Upper lobe of left lung (tissue), 4 donors: ENCODE results near the gene COL6A2.

Experiments used
- CTCF ChIP-seq, 6 experiments: fragments of 450-650 bp in 4 of 6; fragments of 200-600 bp in 2 of 6; sonication (generic) in 2 of 6; IDR thresholded peaks; one replicate each; pipeline ENCODE4 v1.5.1; 2016 to 2019; ENCODE audit warnings: antibody characterized with exemption in 6 of 6
- EP300 ChIP-seq, 4 donors: sonication (generic); formaldehyde crosslinking; IDR thresholded peaks; one replicate each; pipeline ENCODE4 v1.5.1; 2017; ENCODE audit warnings: antibody characterized with exemption in 4 of 4, control low read depth in 2 of 4
- POLR2A ChIP-seq, 4 donors: fragments of 450-650 bp; IDR thresholded peaks; one replicate each; pipeline ENCODE4 v1.5.1; 2016 to 2017; ENCODE audit warnings: antibody characterized with exemption in 4 of 4, mild to moderate bottlenecking in 2 of 4
- POLR2AphosphoS5 ChIP-seq, 2 donors: sonication (generic); formaldehyde crosslinking; IDR thresholded peaks; one replicate each; pipeline ENCODE4 v1.5.1; 2017; ENCODE audit warnings: antibody characterized with exemption in 2 of 2

GRCh38 chr21:46117586-46118315 is 19.8 kb downstream of the COL6A2 start:
- TF ChIP-seq CTCF (IDR thresholded peaks at IDR 0.05): no peak
- TF ChIP-seq POLR2A (IDR thresholded peaks at IDR 0.05): no peak
- no peak for TF ChIP-seq EP300 (IDR thresholded peaks at IDR 0.05)
- TF ChIP-seq POLR2AphosphoS5 (IDR thresholded peaks at IDR 0.05): no peak
